Measurements from ENCODE around the gene MUSTN1. TPM values are rescaled to one million over a fixed set of nuclear protein-coding genes. Genes with fewer than 3 reads are reported as not detected.

MUSTN1 gene
- polyA plus RNA-seq, 6 donors from 2014 or later = 0.76 TPM; not detected in 5

- Mint-ChIP-seq H3K27ac (peak overlapping the region in 1 of 6 donors; percentile 47), H3K9me3 (no peaks in the 10 kb centered on the region), H3K27me3 (no peaks in the 10 kb centered on the region), H3K4me1 (no peaks in the 10 kb centered on the region), H3K4me3 (no peak overlapping the region), H3K36me3 (no peaks in the 10 kb centered on the region)
- DNase-seq (no peak), ATAC-seq (ENCODE audit: low read depth in 2 of 2) (peak in 1 of 2 donors; percentile 28)
These were observed 14.1 kb downstream of the MUSTN1 start for GRCh38 chr3:52820736-52821135.

- DNase-seq (no peak), ATAC-seq (ENCODE audit: low read depth in 2 of 2) (no peak)
- Mint-ChIP-seq H3K27me3 (no peaks in the 10 kb centered on the region), H3K9me3 (no peaks in the 10 kb centered on the region), H3K27ac (peak overlapping the region in 1 of 6 donors; percentile 37), H3K4me1 (no peaks in the 10 kb centered on the region), H3K36me3 (no peaks in the 10 kb centered on the region), H3K4me3 (no peak overlapping the region)
These were observed 14.9 kb downstream of the MUSTN1 start for GRCh38 chr3:52819936-52820335.

GRCh38 chr3:52817860-52818259, 17.0 kb downstream of the MUSTN1 start:
- DNase-seq (no peak), ATAC-seq (ENCODE audit: low read depth in 2 of 2) (no peak)

GRCh38 chr3:52817221-52817620, 17.6 kb downstream of the MUSTN1 start:
- H3K36me3 Mint-ChIP-seq = no peaks in the 10 kb centered on the region
- no peaks in the 10 kb centered on the region for H3K9me3 Mint-ChIP-seq
- H3K4me3 Mint-ChIP-seq = no peak overlapping the region
- no peaks in the 10 kb centered on the region for H3K27me3 Mint-ChIP-seq
- no peaks in the 10 kb centered on the region for H3K4me1 Mint-ChIP-seq
- ATAC-seq (ENCODE audit: low read depth in 2 of 2) = no peak
- no peak overlapping the region for H3K27ac Mint-ChIP-seq
- no peak for DNase-seq

More at GRCh38 chr3:52817860-52818259, 17.0 kb downstream of the MUSTN1 start:
- H3K4me3 Mint-ChIP-seq = no peak overlapping the region
- no peaks in the 10 kb centered on the region for H3K27me3 Mint-ChIP-seq
- peak overlapping the region in 1 of 6 donors; percentile 74 for H3K27ac Mint-ChIP-seq
- H3K36me3 Mint-ChIP-seq = no peaks in the 10 kb centered on the region
- H3K9me3 Mint-ChIP-seq = no peaks in the 10 kb centered on the region
- H3K4me1 Mint-ChIP-seq = no peaks in the 10 kb centered on the region

GRCh38 chr3:52816654-52817053, 18.2 kb downstream of the MUSTN1 start:
- Mint-ChIP-seq H3K27me3 (no peaks in the 10 kb centered on the region), H3K36me3 (no peaks in the 10 kb centered on the region), H3K27ac (peak overlapping the region in 1 of 6 donors; percentile 51), H3K9me3 (no peaks in the 10 kb centered on the region), H3K4me3 (no peak overlapping the region), H3K4me1 (no peaks in the 10 kb centered on the region)
- ATAC-seq (ENCODE audit: low read depth in 2 of 2) (no peak), DNase-seq (no peak)

- H3K27ac Mint-ChIP-seq = peak overlapping the region in 1 of 6 donors; percentile 51
- no peaks in the 10 kb centered on the region for H3K9me3 Mint-ChIP-seq
- H3K4me3 Mint-ChIP-seq = no peak overlapping the region
- H3K36me3 Mint-ChIP-seq = no peaks in the 10 kb centered on the region
- no peaks in the 10 kb centered on the region for H3K27me3 Mint-ChIP-seq
- DNase-seq (no peak), ATAC-seq (ENCODE audit: low read depth in 2 of 2) (no peak)
- no peaks in the 10 kb centered on the region for H3K4me1 Mint-ChIP-seq
These were observed 18.6 kb downstream of the MUSTN1 start for GRCh38 chr3:52816199-52816598.

GRCh38 chr3:52813810-52814209, 21.0 kb downstream of the MUSTN1 start:
- no peak overlapping the region for H3K27ac Mint-ChIP-seq
- H3K36me3 Mint-ChIP-seq = no peaks in the 10 kb centered on the region
- DNase-seq (no peak), ATAC-seq (ENCODE audit: low read depth in 2 of 2) (no peak)
- no peak overlapping the region for H3K4me3 Mint-ChIP-seq
- H3K4me1 Mint-ChIP-seq = no peaks in the 10 kb centered on the region
- H3K9me3 Mint-ChIP-seq = peaks cover 0 to 2% (median 0%) of the 10 kb centered on the region in 7 donors
- H3K27me3 Mint-ChIP-seq = no peaks in the 10 kb centered on the region

GRCh38 chr3:52811452-52812011, 23.3 kb downstream of the MUSTN1 start:
- no peak overlapping the region for H3K4me3 Mint-ChIP-seq
- DNase-seq (no peak), ATAC-seq (ENCODE audit: low read depth in 2 of 2) (no peak)
- H3K27ac Mint-ChIP-seq = peak overlapping the region in 1 of 6 donors; percentile 62
- H3K9me3 Mint-ChIP-seq = peaks cover 0 to 2% (median 0%) of the 10 kb centered on the region in 7 donors
- H3K36me3 Mint-ChIP-seq = no peaks in the 10 kb centered on the region
- H3K27me3 Mint-ChIP-seq = no peaks in the 10 kb centered on the region
- no peaks in the 10 kb centered on the region for H3K4me1 Mint-ChIP-seq

- no peaks in the 10 kb centered on the region for H3K4me1 Mint-ChIP-seq
- peak overlapping the region in 1 of 6 donors; percentile 62 for H3K27ac Mint-ChIP-seq
- ATAC-seq (ENCODE audit: low read depth in 2 of 2) (no peak), DNase-seq (no peak)
- no peak overlapping the region for H3K4me3 Mint-ChIP-seq
- H3K9me3 Mint-ChIP-seq = peaks cover 0 to 2% (median 0%) of the 10 kb centered on the region in 7 donors
- H3K36me3 Mint-ChIP-seq = no peaks in the 10 kb centered on the region
- no peaks in the 10 kb centered on the region for H3K27me3 Mint-ChIP-seq
These were observed 23.9 kb downstream of the MUSTN1 start for GRCh38 chr3:52810923-52811322.

- peak overlapping the region in 2 of 6 donors; percentile 16 to 51 for H3K27ac Mint-ChIP-seq
- H3K4me3 Mint-ChIP-seq = no peak overlapping the region
- DNase-seq (no peak), ATAC-seq (ENCODE audit: low read depth in 2 of 2) (no peak)
- H3K9me3 Mint-ChIP-seq = peaks cover 0 to 2% (median 0%) of the 10 kb centered on the region in 7 donors
- H3K27me3 Mint-ChIP-seq = no peaks in the 10 kb centered on the region
- no peaks in the 10 kb centered on the region for H3K36me3 Mint-ChIP-seq
- H3K4me1 Mint-ChIP-seq = no peaks in the 10 kb centered on the region
These were observed 25.0 kb downstream of the MUSTN1 start for GRCh38 chr3:52809662-52810377.

GRCh38 chr3:52809149-52809548, 25.7 kb downstream of the MUSTN1 start:
- H3K27ac Mint-ChIP-seq = peak overlapping the region in 2 of 6 donors; percentile 1 to 4
- no peaks in the 10 kb centered on the region for H3K27me3 Mint-ChIP-seq
- no peaks in the 10 kb centered on the region for H3K4me1 Mint-ChIP-seq
- H3K4me3 Mint-ChIP-seq = no peak overlapping the region
- peaks cover 0 to 2% (median 0%) of the 10 kb centered on the region in 7 donors for H3K9me3 Mint-ChIP-seq
- no peak for ATAC-seq (ENCODE audit: low read depth in 2 of 2)
- H3K36me3 Mint-ChIP-seq = no peaks in the 10 kb centered on the region
- no peak for DNase-seq

GRCh38 chr3:52805270-52806039, 29.4 kb downstream of the MUSTN1 start:
- ATAC-seq (ENCODE audit: low read depth in 2 of 2) (no peak), DNase-seq (no peak)
- H3K4me1 Mint-ChIP-seq = no peaks in the 10 kb centered on the region
- H3K27me3 Mint-ChIP-seq = no peaks in the 10 kb centered on the region
- H3K36me3 Mint-ChIP-seq = no peaks in the 10 kb centered on the region
- no peak overlapping the region for H3K4me3 Mint-ChIP-seq
- no peak overlapping the region for H3K27ac Mint-ChIP-seq
- H3K9me3 Mint-ChIP-seq = peaks cover 0 to 2% (median 0%) of the 10 kb centered on the region in 7 donors

- no peaks in the 10 kb centered on the region for H3K27me3 Mint-ChIP-seq
- no peak overlapping the region for H3K4me3 Mint-ChIP-seq
- no peaks in the 10 kb centered on the region for H3K36me3 Mint-ChIP-seq
- H3K27ac Mint-ChIP-seq = no peak overlapping the region
- DNase-seq (no peak), ATAC-seq (ENCODE audit: low read depth in 2 of 2) (no peak)
- H3K4me1 Mint-ChIP-seq = no peaks in the 10 kb centered on the region
- H3K9me3 Mint-ChIP-seq = no peaks in the 10 kb centered on the region
These were observed 33.0 kb downstream of the MUSTN1 start for GRCh38 chr3:52801839-52802238.

GRCh38 chr3:52800079-52800478, 34.7 kb downstream of the MUSTN1 start:
- H3K36me3 Mint-ChIP-seq = no peaks in the 10 kb centered on the region
- H3K4me1 Mint-ChIP-seq = no peaks in the 10 kb centered on the region
- H3K27ac Mint-ChIP-seq = no peak overlapping the region
- peaks cover 0 to 2% (median 0%) of the 10 kb centered on the region in 7 donors for H3K9me3 Mint-ChIP-seq
- ATAC-seq (ENCODE audit: low read depth in 2 of 2) = no peak
- no peak overlapping the region for H3K4me3 Mint-ChIP-seq
- H3K27me3 Mint-ChIP-seq = no peaks in the 10 kb centered on the region
- no peak for DNase-seq

Measured in naive B cell (primary cell).